ENCODE data around the gene FCGR3A. TPM values are rescaled to one million over a fixed set of nuclear protein-coding genes. Genes with fewer than 3 reads are reported as not detected.
"Not testable (repeated sequence)": the region's sequence is repeated elsewhere in the genome, so short reads cannot be mapped to it uniquely, and the experiment has no call there.

FCGR3A gene
- total RNA-seq, 2 donors from 2014 or later: 0.31 to 4.3 TPM

DNA sequence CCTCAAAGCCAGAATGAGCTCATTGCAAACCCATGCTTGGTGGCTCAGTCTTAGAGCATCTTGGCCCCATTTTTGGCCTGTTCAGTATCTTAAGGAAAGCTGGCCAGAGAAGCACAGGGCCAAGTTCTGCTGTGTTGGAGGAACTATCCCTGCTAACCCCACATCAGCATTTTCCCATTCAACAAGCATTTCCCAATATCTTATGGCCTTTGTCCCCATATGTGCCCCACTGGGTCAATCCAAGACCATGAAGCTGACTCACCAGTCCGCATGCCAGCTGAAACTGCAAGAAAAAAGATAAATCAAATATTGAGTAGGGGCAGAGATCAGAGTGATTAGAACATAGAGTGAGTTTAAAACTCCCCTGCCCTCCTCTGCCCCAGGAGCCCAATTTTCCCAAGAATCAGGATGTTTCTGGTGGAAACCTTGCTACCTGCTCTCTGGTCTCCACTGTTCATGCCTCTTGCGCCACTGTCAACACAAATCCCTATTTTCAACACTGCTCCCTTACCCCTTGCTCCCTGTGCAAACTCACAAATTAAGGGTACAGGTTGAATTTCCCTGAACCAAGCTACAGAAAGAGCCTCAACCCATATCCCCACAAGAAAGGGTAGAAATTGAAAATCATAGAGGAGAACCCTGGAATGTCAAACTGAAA is 740 bp downstream of the FCGR3A start:
- H3K4me1 Mint-ChIP-seq; H3K4me3 Mint-ChIP-seq; H3K27ac Mint-ChIP-seq; H3K9me3 ChIP-seq (ENCODE audit: control insufficient read depth, low read length, poor library complexity, severe bottlenecking); H3K27me3 Mint-ChIP-seq; ATAC-seq; DNase-seq; H3K36me3 Mint-ChIP-seq (ENCODE audit: low read depth): not testable (repeated sequence)

DNA sequence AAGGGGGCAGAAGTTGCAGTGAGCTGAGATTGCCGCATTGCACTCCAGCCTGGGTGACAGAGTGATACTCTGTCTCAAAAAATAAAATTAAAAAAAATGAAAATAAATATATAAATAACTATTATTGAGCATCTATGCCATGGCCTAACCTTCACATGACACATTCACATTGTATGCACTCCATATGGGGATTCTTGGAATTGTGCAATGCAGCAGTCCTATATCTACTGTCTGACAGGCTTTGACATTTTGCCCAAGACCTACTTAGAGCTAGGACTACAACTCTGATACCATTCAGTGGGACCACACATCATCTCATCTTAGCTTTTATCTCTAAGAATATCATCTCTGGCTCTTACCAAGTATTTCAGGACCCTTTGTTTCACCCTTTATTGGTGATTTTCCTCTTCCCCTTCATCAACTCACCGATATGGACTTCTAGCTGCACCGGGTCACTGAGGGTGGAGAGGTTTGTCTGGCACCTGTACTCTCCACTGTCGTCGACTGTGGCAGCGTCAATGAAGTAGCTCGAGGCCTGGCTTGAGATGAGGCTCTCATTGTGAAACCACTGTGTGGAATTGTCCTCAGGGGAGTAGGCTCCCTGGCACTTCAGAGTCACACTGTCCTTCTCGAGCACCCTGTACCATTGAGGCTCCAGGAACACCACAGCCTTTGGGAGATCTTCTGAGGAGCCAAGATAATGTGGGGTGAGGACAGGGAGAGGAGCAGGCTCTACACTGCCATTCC is 1.4 kb downstream of the FCGR3A start:
- not testable (repeated sequence) for H3K27me3 Mint-ChIP-seq; H3K36me3 Mint-ChIP-seq (ENCODE audit: low read depth); ATAC-seq; H3K9me3 ChIP-seq (ENCODE audit: control insufficient read depth, low read length, poor library complexity, severe bottlenecking); H3K27ac Mint-ChIP-seq; H3K4me3 Mint-ChIP-seq; H3K4me1 Mint-ChIP-seq; DNase-seq

DNA sequence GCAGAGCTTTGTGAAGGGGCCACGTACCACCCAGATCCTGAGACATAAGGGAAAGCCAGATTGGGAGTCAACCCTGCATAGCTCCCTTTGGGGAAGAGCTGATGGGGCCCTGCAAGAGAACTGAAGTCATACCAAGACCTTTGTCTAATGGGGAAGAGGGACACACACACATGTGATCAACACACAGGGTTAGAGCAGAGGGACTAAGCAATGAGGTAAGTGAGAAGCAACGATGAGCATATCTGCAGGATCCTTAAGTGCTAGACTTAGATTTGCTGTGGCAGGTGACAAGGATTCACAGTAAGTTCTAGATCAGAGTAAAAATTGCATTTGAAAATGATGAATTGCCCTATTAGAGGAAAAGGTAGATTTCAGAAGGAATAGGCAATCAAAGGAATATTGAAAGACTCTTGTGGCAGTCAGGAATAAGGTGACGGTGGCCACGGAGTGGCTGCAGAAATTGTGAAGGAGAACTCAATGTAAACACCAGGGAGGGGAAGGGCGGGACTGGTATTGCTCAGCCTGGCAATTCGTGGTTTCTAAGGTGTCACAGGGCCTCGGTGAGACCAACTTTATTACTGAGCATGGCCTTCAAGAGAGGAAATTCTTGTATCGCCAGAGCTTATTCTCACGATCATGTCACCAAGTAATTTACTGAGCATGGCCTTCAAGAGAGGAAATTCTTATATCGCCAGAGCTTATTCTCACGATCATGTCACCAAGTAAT is 4.5 kb downstream of the FCGR3A start:
- not testable (repeated sequence) for ATAC-seq; DNase-seq; H3K36me3 Mint-ChIP-seq (ENCODE audit: low read depth); H3K4me3 Mint-ChIP-seq; H3K9me3 ChIP-seq (ENCODE audit: control insufficient read depth, low read length, poor library complexity, severe bottlenecking); H3K27me3 Mint-ChIP-seq; H3K27ac Mint-ChIP-seq
- peaks cover 30% of the 10 kb centered on the region for H3K4me1 Mint-ChIP-seq

DNA sequence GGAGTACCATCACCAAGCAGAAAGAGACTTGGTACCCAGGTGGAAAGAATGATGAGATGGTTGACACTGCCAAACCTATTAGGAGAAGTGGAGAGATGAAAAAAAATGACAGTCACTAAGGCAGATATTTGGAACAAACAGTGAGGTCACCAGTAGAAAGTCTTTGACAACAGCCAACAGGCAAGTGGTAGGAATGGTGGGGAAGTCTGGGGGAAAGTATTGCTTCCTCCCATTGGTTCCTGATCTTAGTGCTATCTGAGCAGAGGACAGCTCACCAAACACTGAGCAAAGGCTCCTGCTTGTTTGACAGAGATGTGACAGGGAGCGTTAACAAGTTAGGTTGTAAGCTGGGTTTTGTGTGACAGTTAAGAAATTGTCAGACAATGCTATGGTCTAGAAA is 6.5 kb downstream of the FCGR3A start:
- not testable (repeated sequence) for H3K9me3 ChIP-seq (ENCODE audit: control insufficient read depth, low read length, poor library complexity, severe bottlenecking); DNase-seq; H3K27me3 Mint-ChIP-seq; H3K36me3 Mint-ChIP-seq (ENCODE audit: low read depth); ATAC-seq; H3K4me3 Mint-ChIP-seq; H3K27ac Mint-ChIP-seq
- peaks cover 37% of the 10 kb centered on the region for H3K4me1 Mint-ChIP-seq

DNA sequence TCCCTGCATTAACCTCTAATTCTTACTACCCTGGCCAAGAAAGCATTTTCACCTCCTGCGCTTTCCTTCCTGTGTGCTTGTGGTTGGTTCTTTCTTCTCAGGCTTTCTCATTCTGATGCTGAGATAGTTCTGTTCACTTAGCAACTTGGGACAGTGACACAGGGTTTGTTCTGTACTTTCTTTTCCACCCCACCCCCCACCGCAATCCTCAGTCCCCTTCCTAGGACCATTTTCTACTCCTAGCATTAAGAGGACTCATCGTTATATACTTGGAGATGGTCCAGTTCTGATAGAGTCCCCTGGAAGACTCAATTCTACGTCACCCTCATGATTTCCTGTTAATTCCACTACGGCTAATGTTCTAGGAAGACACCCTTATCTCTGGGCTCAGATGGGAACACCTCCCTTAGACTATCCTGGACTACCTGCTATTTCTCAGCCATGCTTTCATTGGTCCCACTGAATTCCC is 7.5 kb downstream of the FCGR3A start:
- Mint-ChIP-seq H3K27ac (peak overlapping the region; percentile 99), H3K4me1 (peaks cover 37% of the 10 kb centered on the region), H3K4me3 (peak overlapping the region; percentile 74)
- ATAC-seq: peak; percentile 76
- H3K27me3 Mint-ChIP-seq; DNase-seq; H3K9me3 ChIP-seq (ENCODE audit: control insufficient read depth, low read length, poor library complexity, severe bottlenecking); H3K36me3 Mint-ChIP-seq (ENCODE audit: low read depth): not testable (repeated sequence)

DNA sequence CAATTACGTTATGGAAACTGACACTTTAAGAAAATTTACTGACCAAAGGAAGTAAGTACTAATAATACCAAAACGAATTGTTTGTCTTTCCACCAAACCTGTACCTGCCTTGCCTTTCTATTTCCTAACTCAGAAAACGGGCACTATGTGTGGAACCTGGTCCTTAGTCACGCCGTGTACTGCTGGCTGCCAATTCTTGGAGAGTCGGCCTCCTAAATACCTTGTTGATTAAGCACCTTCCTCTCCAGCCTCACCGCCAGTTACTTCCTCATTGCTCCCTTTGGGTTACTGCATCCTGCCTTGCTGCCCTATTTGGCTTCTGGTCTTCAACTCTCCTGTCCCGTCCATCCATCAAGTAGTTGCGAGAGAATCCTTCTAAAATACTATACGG is 9.1 kb downstream of the FCGR3A start:
- not testable (repeated sequence) for H3K9me3 ChIP-seq (ENCODE audit: control insufficient read depth, low read length, poor library complexity, severe bottlenecking); H3K36me3 Mint-ChIP-seq (ENCODE audit: low read depth); DNase-seq; H3K27me3 Mint-ChIP-seq; ATAC-seq
- Mint-ChIP-seq H3K27ac (peak overlapping the region; percentile 99), H3K4me3 (peak overlapping the region; percentile 94), H3K4me1 (peaks cover 37% of the 10 kb centered on the region)

DNA sequence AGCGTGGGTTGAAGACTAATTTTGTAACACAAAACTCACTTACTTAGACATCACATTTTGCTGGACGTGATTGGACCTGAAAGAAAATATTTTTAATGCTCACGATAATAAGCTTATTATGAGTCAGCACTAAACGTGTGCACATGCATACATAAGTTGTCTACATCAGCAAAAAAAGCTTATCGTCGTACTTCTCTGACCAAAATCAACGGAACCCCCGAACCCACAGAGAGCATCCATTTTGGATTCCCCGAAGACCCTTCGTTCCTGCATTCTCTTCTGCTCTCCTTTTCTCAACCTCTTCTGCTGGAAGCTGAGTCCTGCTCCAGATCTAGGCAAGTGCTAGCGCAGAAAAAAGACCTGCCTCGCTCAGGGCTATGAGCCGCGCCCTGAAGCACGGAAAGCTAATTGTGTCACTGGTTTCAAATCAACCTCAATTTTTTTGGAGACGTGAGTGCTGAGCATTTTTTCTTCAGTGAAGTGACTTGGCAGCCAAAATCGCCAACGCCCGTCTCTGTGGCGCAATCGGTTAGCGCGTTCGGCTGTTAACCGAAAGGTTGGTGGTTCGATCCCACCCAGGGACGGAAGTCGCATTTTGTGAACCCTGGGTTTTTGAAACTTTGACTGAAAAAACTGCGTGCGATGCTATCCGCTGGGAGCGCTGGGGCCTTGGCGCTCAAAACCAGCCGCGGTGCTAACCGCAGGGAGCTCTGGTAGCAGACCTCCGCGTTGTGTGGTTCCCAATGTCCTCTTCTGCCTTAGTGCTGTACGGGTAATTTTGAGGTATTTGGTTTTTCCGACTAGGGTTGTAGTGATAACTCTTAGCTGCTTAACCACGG is 9.7 kb downstream of the FCGR3A start:
- ATAC-seq: peak; percentile 79
- H3K36me3 Mint-ChIP-seq (ENCODE audit: low read depth); H3K27me3 Mint-ChIP-seq; H3K9me3 ChIP-seq (ENCODE audit: control insufficient read depth, low read length, poor library complexity, severe bottlenecking): not testable (repeated sequence)
- H3K4me3 Mint-ChIP-seq: peak overlapping the region; percentile 94
- peak overlapping the region; percentile 99 for H3K27ac Mint-ChIP-seq
- peaks cover 34% of the 10 kb centered on the region for H3K4me1 Mint-ChIP-seq
- peak; percentile 45 to 86 (median 69) for DNase-seq

DNA sequence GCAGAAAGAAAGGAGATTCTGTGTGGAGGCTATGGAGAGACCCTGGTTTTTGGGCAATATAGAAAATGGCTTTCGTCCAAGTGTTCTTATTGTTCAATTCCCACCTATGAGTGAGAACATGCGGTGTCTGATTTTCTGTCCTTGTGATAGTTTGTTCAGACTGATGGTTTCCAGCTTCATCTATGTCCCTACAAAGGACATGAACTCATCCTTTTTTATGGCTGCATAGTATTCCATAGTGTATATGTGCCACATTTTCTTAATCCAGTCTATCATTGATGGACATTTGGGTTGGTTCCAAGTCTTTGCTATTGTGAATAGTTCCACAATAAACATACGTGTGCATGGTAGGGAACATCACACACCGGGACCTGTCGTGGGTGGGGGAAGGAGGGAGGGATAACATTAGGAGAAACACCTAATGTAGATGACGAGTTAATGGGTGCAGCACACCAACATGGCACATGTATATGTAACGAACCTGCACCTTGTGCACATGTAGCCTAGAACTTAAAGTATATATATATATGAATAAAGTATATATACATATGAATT is 10.6 kb downstream of the FCGR3A start:
- not testable (repeated sequence) for ATAC-seq

DNA sequence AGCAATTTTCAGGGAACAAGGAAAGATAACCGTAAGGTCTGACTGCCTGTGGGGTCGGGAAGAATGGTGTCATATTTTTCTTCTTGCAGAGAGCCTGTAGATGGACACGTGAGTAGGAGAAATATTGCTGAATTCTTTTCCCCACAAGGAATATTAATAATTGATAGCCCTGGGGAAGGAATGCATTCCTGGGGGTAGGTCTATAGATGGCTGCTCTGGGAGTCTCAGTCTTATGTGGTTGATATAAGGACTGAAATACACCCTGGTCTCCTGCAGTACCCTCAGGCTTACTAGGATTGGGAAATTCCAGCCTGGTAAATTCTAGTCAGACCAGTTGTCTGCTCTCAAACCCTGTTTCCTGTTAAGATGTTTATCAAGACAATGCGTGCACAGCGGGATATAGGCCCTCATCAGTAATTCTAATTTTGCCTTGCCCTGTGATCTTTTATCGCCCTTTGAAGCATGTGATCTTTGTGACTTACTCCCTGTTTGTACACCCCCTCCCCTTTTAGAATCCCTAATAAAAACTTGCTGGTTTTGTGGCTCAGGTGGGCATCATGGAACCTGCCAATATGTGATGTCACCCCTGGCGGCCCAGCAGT is 12.4 kb downstream of the FCGR3A start:
- not testable (repeated sequence) for H3K27me3 Mint-ChIP-seq; H3K27ac Mint-ChIP-seq; H3K36me3 Mint-ChIP-seq (ENCODE audit: low read depth); ATAC-seq; H3K4me3 Mint-ChIP-seq; DNase-seq; H3K9me3 ChIP-seq (ENCODE audit: control insufficient read depth, low read length, poor library complexity, severe bottlenecking)
- peaks cover 24% of the 10 kb centered on the region for H3K4me1 Mint-ChIP-seq

More for the DNA sequence above, 10.6 kb downstream of the FCGR3A start:
- H3K4me1 Mint-ChIP-seq: peaks cover 34% of the 10 kb centered on the region
- peak overlapping the region; percentile 19 for H3K4me3 Mint-ChIP-seq
- not testable (repeated sequence) for DNase-seq; H3K36me3 Mint-ChIP-seq (ENCODE audit: low read depth); H3K27me3 Mint-ChIP-seq; H3K9me3 ChIP-seq (ENCODE audit: control insufficient read depth, low read length, poor library complexity, severe bottlenecking); H3K27ac Mint-ChIP-seq

DNA sequence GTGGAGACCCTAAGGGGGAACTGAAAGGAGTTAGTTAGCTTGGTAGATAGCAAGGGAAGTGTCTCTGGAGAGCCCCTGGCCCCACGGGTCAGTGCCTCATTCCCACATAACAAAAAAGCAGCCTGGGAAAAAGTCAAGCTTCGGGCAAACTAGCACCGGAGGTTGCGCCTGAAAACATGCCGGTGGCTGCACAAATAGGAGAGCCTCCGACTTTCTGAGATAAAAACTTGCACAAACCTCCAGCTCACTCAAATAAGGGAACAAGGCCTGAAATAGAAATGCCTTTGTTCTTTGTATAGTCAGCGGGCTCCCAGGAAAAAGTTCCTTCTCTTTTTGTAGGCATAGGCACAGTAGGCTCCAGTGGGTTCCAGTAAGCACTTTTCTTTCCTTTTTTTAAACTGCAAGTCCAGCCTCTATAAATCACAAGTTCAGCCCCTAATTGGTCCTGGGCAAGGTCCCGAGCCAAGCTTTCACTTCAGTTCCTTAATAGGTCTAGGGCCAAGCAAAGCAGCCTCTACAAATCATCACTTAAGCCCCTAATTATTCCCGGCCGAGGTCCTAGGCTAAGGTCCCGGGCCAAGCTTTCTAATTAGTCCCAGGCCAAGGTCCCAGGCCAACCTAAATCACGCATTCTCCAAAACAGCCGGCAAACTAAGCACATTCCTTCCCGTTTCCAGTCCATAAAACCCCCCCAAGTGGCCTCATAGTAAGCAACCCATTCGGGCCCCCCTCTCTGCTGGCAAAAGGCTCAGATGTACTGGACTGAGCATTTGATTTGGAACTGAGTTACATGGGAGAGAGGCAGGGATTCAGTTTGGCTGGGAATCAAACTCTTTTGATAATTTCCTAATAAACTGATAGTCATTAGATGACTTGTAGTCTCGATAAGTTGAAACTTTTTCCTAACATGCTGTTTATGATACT is 16.7 kb downstream of the FCGR3A start:
- not testable (repeated sequence) for H3K9me3 ChIP-seq (ENCODE audit: control insufficient read depth, low read length, poor library complexity, severe bottlenecking); H3K27me3 Mint-ChIP-seq; H3K36me3 Mint-ChIP-seq (ENCODE audit: low read depth); DNase-seq; ATAC-seq; H3K4me3 Mint-ChIP-seq
- Mint-ChIP-seq H3K4me1 (peaks cover 16% of the 10 kb centered on the region), H3K27ac (peak overlapping the region; percentile 100)

DNA sequence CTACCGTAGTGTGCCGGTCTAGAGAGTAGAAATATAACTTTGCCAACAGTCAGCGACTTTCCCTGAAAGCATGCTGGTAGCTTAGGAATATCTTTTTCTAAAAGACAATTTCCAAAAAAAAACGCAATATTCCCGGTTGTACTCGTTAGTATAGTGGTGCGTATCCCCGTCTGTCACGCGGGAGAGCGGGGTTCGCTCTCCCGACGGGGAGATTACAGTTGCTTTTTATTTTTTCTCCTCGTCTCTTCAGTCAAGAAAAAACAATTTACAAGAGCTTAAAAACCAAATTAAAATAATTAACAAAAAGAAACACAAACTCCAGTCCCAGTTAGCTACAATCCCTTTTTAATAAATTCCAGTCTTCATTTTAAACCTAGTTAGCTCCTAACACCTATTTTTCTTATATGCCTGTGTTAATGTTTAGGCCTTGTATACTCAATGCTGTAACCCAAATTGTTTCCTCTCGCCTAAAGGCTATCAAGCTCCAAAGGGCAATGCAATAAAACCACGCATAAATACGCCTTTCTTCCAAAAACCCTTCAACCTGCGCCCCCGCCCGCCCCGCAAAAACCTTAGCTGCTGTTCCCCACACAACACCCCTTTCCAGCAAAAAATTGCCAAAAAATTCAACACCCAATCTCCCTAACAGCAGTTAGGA is 17.5 kb downstream of the FCGR3A start:
- peaks cover 5% of the 10 kb centered on the region for H3K27me3 Mint-ChIP-seq
- DNase-seq (no peak), ATAC-seq (no peak)
- peak overlapping the region; percentile 100 for H3K27ac Mint-ChIP-seq
- H3K4me1 Mint-ChIP-seq: peaks cover 16% of the 10 kb centered on the region
- peaks cover 2% of the 10 kb centered on the region for H3K36me3 Mint-ChIP-seq (ENCODE audit: low read depth)
- H3K9me3 ChIP-seq (ENCODE audit: control insufficient read depth, low read length, poor library complexity, severe bottlenecking): no peaks in the 10 kb centered on the region
- H3K4me3 Mint-ChIP-seq: peak overlapping the region; percentile 41
